C4-2B (cell line): ENCODE results near the gene MSTN.

Source experiments
- CTCF ChIP-seq: fragments of 450-650 bp; conservative IDR thresholded peaks from 2 replicates; pipeline ENCODE4 v1.5.1; 2017; ENCODE audit warnings: mild to moderate bottlenecking
- ZFX ChIP-seq: fragments of 450-650 bp; IDR thresholded peaks from 2 replicates; pipeline ENCODE4 v1.6.1; 2017

GRCh38 chr2:190050001-190050400 lies 12.5 kb downstream of the MSTN start:
- no peak for TF ChIP-seq CTCF
- no peak for TF ChIP-seq ZFX
